ENCODE results near the gene DTX3L.

DNA sequence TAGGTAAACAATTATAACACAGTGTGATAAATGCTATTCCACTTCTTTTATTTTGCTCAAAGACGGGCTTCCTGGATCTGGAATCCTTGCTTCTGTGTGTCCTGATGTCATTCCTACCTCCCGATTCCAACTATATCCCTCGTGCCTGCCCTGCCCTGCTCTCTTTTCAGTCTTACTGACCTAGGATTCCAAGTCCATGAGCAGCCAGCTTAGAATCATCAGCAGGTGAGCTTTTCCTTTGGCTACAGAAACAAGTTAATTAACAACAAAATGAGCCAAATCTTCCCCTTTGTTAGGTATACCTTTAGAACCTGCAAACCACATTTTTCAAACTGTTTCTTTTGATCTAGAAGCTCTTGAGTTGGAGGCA lies 27.5 kb upstream of the DTX3L start:
- TF ChIP-seq CTCF (IDR thresholded peaks at IDR 0.05 in 4 of 5, conservative IDR thresholded peaks at IDR 0.05 in 1 of 5): no peak
- TF ChIP-seq POLR2A (IDR thresholded peaks at IDR 0.05): no peak
